HS-27A (cell line): Measurements from ENCODE around the gene SCARB1.

ENCODE experiments used
- DNase-seq: peaks from one replicate; pipeline ENCODE4 v3.0.0-alpha.2; 2012; ENCODE audit warnings: low read depth, missing footprints

SCARB1 gene

GRCh38 chr12:124864326-124864752, 675 bp upstream of the SCARB1 start:
- no peak for DNase-seq

GRCh38 chr12:124862768-124863415, 772 bp downstream of the SCARB1 start:
- no peak for DNase-seq

- no peak for DNase-seq
Measured at GRCh38 chr12:124861898-124862676, 1.6 kb downstream of the SCARB1 start.

GRCh38 chr12:124861492-124861891, 2.2 kb downstream of the SCARB1 start:
- no peak for DNase-seq

GRCh38 chr12:124857921-124858461, 5.7 kb downstream of the SCARB1 start:
- DNase-seq: no peak

- no peak for DNase-seq
Measured at GRCh38 chr12:124856842-124857178, 6.9 kb downstream of the SCARB1 start.

- DNase-seq: no peak
Measured at GRCh38 chr12:124856132-124856841, 7.4 kb downstream of the SCARB1 start.

- no peak for DNase-seq
Measured at GRCh38 chr12:124855275-124855957, 8.2 kb downstream of the SCARB1 start.

GRCh38 chr12:124854637-124855184, 9.0 kb downstream of the SCARB1 start:
- no peak for DNase-seq

GRCh38 chr12:124853781-124854636, 9.7 kb downstream of the SCARB1 start:
- DNase-seq: no peak

GRCh38 chr12:124852911-124853427, 10.7 kb downstream of the SCARB1 start:
- DNase-seq: no peak

GRCh38 chr12:124852329-124852831, 11.3 kb downstream of the SCARB1 start:
- DNase-seq: no peak

- no peak for DNase-seq
Measured at GRCh38 chr12:124851342-124851741, 12.3 kb downstream of the SCARB1 start.

GRCh38 chr12:124849382-124849781, 14.3 kb downstream of the SCARB1 start:
- DNase-seq: no peak

GRCh38 chr12:124848621-124849380, 14.9 kb downstream of the SCARB1 start:
- no peak for DNase-seq

- no peak for DNase-seq
Measured at GRCh38 chr12:124847113-124848074, 16.3 kb downstream of the SCARB1 start.

- no peak for DNase-seq
Measured at GRCh38 chr12:124844411-124845397, 19.0 kb downstream of the SCARB1 start.
